Skin of body (tissue), 2 donors: ENCODE results near the gene SLC51B. TPM values are rescaled to one million over a fixed set of nuclear protein-coding genes. Genes with fewer than 3 reads are reported as not detected.
"Not testable (repeated sequence)": the region's sequence is repeated elsewhere in the genome, so short reads cannot be mapped to it uniquely, and the experiment has no call there.

Source experiments
- DNase-seq: peaks from one replicate; lab custom pipeline; 2025; lab: John Stamatoyannopoulos, UW
- total RNA-seq: library from RNA; depleted of rRNA; stranded (reverse); fragments of >200 nt; gene quantifications from one replicate; pipeline ENCODE4 v1.2.3, GENCODE V29; 2014

The SLC51B gene
- total RNA-seq, 1 donor from 2014 or later = not detected

DNA sequence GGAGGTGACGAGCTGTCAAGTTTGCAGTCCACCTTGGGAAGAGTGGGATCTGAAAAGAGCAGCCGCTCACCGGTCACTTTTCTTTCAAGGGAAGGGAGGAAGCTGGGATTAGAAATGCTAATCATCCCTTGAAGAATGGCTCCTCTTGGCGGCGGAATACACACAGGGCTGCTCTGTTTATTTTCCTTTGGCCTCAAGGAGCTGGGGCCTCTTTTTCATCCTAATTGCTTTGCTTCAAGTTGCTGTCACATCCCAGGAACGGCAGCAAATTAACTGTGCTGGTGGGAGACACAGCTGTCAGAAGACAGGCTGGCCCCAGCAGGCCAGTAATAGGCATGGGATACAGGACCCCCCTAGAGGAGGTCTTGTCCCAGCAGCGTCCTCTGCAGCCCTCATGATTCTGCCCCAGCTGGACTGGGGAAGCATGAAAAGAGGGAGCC is 38.1 kb downstream of the SLC51B start:
- DNase-seq = no peak

DNA sequence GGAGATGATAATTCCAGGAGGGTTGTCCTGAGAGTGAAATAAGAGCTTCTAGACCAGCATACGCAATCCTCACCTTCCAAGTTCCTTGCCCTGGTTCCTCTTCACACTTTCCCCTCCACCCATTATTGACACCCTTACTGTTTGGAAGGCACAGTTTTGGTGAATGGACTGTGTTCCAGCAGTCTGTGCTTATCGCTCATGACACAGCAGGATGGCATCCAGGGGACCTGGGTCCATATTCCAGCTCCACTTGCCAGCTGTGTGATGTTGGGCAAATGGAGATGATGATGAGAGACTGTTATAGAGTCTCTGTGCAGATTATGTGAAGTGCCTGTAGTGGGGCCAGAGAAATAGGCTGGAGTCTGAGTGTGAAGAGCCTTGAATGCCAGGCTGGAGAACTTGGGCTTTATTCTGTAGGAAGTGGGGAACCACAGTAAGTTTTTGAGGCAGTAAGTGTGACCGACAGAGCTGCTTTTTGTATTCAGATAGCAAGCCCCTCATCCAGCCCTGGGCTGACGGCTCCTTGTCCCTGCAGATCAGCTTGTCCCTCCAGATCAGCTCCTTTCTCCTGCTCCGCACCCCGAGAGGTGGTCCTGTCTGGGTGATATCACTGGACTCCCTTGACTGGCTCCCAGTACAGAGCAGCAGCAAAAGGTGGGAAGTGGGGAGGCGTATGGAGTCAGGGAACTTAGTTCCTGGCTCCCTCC is 39.5 kb downstream of the SLC51B start:
- DNase-seq = no peak

DNA sequence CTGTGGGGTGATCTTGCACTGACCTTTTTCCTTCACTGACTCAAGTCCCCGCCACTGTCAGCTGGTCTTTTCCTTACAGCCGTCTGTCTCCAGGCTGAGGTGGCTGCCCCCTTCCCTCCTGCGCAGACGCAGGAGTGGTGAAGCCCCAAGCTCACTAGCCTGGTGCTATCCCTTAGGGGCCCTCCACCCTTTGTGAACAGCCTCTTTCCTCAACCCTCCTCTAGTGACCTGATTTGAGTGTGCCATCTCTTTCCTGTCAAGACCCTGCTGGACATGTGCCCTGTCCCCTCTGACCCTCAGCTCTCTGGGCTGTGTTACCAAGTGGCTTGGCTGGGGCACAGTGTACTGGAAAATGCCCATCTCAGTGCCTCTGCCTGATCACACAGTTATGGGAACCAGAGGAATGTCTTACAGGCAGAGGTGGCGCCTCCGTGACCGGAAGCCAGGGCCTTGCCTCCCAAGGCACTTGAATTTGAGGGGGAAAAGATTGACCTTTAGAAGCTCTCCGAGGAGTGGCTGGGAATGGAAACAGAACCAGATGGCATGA is 40.1 kb downstream of the SLC51B start:
- no peak for DNase-seq

DNA sequence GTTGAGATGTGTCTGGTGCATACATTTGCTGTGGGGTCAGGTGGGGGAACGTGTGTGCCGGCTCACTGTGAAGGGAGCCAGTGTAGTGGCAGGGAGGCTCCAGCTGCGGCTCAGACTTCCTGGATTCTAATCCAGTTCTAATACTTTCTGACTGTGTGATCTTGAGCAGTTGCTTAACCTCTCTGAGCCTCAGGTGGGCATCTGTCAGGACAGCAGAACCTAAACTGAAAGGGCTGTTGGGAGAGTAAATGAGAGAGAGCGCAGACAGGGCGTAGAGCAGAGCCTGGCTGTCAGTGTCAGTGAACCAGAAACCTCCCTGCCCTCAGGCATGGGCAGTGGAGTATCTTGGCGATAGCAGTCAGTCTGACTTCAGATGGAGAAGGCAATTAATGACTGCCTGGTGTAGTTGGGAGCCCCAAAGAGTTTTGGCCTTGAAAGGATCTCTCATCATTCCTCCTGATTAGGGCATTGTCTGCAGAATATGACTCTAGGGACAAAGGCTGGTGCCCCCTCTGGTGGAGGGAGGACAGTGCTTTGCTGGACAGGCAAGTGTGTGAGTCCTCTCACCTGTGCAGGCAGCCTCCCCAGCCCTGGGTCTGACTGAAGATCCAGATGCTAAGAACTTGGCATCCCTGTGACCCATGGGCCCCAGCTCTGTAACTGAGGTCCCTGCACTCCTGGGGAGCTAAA is 40.9 kb downstream of the SLC51B start:
- DNase-seq = no peak

DNA sequence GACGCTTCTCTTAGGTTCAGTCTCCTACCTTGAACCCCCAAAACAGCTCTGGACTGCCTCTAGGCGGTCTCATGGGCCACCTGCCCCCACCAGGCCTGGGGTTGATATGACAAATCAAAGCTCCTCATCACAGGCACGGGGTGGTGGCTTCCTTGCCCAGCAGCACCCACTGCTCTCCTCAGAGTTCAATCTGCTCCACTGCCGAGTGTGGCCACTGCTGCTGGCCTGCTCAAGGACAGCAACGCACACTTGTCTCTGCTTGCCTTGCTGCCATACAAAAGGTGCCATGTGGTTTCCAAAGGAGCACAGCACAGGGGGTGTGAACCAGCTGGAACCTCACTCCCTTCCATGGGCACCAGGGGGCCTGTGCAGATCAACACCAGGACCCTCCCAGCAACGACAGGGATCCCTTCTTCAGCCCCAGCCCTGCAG is 41.5 kb downstream of the SLC51B start:
- DNase-seq = no peak

DNA sequence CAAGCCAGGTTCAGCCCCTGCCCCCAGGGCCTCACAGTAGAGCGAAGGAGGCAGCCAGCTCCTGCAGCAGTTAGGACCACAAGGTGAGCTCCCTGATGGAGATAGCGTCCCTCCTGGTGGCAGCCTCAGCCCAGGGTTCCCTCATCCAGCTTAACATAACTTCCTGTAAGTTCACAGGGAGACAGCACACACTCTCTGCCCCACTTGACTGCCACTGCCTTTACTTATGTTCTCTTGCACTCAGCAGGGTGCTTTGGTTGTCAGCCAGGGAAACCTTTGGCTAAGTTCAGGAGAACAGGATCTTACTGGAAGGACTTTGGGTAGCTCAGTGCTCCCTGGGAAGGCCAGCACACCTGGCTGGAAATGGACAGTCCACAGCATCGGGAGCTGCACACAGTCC is 42.2 kb downstream of the SLC51B start:
- DNase-seq = no peak

DNA sequence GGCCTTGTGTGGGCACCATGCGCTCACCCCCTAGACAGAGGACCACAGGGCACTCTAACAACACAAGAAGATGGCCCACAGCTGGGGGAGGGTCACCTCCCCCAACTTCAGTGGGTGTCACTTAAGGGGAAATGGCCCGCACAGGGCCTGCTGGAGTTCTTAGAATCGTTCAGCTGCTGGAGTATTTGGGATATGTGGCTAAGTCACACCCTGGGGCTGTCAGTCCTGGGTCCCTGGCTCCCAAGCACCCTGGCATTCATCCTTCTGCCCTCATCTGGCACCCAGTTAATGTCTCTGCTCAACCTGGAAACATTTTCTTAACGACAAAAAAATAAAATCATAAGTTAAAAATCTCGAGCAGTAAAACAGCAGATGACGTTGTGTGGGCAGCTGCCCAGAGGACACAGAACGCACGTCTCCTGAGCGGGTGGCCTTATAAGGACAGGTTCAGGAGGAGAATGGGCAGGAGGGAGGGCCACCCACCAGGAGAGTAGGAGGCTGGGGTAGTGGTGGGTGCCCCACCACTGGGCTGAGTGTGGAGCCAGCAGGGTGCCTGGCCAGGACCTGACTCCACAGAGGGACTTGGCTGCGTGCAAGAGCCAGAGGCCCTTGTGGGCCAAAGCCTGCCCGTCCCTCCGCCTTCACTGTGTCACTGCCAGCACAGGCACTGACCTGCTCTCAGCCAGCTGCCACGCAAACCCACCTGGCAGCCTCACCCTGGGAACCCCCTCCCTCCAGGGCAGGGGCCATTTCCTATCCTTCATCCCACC is 42.9 kb downstream of the SLC51B start:
- DNase-seq = no peak

DNA sequence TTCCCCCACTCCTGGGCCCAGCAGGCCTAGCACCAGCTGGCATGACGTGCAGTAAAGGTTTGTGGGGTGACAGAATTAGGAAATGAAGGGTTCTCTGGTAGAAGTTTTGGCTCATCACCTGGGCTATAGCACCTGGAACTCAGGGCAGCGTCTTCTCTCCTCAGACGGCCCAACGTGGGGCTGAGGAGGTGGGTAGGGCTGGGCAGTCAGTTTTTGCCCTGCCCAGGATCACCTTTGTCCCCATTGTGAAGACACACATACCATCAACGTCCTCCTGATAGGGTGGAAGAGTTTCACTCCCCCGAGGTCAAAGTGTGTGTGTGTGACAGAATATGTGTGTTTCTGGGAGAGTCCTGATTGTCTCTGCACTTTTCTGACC is 43.4 kb downstream of the SLC51B start:
- DNase-seq = no peak

DNA sequence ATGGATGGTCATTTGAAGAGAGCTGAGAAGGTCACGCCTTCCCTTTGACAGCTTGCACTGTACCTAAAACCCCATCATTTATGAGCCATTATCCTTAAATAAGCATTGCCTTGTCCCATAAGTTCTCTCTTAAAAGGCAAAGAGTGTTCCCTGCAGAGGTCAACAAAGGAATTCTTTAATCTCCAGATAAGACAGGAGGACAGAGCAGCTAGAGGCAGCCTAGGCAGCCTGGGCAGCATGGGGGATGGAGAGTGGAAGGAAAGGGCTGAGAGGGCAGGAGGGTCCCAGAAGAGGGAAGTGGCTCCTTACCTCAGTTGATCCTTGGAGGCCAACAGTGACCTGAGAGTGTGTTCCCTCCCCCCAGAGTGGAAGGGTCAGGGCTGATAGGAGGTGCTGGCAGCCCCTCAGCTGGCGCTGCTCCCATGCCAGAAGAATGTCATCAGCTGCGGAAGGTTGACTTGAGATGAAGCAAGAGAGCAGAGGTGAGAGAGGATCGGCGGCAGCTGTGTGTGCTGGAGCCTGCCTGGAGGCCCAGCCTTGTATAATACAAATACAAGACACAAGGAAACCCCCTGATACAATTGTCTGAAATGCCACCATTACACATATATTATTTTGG is 44.1 kb downstream of the SLC51B start:
- no peak for DNase-seq

DNA sequence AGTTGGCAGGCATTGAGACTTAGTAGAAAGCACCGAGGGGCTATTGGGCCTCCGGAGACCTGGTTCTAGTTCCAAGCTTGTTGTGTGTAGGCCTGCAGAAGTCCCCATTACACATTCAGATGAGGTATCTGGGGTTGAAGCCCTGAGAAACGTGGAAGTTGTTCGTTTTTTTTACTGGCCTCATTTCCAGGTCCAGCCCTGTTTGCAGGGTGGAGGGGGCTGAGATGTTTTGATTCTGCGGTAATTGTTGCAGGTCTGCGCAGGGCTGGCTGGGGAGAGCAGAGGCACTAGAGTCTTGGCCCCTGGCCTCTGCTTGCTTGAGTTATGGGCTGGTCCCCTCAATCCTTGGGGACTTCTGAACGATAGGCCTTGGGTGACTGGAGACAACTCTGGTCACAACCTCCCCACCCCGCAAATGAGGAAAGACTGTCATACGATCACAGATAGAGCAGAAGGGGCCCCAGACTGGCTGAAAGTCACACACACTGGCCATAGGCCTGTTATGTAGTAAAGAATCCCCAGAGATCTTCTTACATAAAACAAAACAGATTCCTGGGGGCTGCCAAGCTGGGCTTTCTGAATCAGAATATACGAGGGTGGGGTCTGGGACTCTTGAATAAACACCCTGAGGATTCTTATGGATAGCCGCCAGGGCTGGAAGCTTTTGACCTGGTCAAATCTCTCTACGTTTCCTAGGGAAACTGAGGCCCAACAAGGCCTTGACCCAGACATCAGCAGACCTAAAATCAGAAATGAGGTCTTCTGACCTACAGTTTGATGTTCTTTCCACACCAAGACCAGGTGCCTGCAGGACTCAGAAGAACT is 47.0 kb downstream of the SLC51B start:
- peak; percentile 9 for DNase-seq

DNA sequence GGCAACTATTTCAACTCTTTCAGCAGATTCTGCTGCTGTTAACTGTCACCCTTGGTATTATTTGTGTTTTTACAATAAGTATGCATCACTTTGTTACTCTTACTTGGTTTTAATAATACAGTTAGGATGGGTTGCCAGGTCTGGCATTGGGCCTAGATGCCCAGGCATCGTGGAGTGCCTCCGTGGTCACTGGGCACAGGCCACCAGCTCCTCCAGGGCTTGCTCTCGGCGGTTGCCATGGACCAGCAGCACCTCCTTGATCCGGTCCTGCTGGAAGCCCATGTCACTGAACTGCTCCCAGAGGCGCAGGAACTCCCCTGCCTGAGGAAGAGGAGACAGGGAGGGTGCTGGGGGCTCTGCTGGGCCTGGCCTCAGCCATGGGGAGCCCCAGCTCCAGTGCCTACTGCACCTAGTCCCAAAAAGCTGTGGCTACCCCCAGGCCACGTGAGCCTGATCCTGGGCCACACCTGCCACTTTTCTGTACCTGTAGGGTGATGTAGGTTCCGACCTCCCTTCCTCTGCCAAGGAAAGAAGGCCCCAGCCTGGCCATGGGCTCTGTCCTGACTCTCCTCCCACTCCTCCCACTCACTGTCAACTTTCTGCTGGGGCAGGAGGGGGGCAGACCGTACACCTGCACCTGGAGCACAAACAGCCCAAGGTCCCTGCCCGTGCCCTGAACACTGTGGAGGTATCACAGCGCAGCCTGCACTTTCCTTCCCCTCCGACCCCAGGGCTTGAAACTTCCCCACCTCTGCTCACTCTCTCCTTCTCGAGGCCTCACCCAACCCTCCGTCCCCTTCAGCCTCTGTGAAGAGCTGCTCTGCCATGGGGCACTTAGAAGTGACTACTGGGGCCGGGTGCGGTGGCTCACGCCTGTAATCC is 48.0 kb downstream of the SLC51B start:
- DNase-seq = no peak

DNA sequence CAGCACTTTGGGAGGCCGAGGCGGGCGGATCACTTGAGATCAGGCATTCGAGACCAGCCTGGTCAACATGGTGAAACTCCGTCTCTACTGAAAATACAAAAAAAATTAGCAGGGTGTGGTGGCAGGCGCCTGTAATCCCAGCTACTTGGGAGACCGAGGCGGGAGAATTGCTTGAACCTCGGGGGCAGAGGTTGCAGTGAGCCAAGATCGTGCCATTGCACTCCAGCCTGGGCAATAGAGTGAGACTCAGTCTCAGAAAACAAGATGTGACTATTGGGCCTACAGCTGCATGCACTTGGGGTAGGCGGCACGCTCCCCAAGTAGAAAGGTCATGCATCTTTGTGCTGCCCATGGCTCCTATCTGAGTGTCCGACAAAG is 48.6 kb downstream of the SLC51B start:
- DNase-seq = not testable (repeated sequence)

DNA sequence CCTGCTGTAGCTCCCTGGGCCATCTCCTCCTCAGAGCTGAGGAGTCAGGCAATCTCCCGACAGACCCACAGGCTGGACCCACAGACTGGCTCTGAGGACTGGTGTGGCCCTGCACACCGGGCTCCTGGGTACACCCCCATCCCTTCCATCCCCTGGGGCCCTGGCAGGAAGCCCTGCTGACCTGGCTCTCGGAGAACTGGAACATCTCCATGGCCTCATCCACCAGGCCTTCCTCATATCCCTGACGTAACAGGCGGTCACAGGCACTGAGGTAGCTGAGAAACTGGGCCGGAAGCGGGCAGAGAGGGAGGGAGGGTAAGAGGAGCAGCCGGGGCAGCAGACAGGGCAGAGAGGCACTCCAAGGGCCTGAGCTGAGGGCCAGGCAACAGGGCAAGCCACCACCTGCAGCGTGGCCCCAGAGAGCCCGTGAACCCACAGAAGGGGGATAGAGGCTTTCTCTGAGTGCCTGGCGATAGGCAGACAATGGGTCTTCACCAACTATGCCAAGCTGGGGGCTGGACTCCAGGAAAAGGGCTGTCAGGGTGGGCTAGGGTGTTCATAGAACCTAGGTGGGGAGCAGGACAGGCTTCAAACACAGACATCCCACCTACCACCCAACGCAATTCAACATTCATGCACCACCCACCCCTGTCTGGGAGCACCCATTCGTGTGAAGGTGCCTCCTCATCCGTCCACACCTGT is 49.3 kb downstream of the SLC51B start:
- no peak for DNase-seq

DNA sequence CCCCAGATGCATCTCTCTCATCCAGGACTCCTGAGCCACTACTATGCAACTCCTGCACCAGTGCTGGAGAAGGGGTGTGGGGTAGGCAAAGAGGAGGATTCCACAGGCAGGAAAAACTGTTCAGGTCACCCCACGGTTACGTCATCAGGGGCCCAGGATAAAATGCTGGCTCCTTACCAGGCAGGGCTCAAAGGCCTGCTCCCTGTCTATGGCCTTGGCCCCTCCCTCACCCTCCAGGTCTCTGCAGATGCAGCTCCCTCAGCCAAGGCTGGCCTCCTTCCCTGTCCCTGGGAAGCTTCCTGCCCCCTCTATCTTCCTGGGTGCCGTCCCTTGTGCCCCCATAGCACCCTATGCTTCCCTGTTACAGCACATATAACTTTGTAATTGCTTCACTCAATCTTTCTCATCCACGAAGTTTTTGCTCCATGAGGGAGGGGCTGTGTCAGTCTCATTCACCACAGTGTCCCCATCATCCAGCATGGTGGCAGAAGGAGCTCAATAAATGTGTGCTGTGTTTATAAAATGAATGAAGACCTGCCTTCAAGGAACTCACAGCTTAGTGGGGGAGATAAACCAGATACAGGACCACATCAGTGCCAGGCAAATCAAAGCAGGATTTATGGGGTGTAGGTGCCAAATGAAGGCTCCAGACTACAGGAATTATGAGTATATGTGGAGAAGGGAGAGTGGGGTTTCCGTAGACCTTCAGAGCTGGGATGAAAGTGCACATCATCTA is 50.0 kb downstream of the SLC51B start:
- no peak for DNase-seq

DNA sequence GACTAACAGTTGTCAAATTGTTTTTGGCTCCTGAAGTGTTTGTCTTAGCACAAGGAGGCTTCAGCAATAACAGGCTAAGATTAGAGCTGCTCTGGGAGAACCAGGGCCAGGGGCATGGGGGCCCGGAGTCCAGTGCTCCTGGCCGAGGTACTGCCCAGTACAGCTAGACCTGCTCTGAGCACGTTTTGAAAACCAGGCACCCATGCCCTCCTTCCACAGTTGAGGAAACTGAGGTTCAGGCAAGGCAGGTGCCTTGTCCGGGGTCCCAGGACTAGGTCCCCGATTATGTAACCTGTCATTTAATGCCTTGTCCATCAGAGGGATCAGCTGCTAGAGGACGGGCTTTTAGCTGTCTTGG is 50.5 kb downstream of the SLC51B start:
- DNase-seq = no peak

DNA sequence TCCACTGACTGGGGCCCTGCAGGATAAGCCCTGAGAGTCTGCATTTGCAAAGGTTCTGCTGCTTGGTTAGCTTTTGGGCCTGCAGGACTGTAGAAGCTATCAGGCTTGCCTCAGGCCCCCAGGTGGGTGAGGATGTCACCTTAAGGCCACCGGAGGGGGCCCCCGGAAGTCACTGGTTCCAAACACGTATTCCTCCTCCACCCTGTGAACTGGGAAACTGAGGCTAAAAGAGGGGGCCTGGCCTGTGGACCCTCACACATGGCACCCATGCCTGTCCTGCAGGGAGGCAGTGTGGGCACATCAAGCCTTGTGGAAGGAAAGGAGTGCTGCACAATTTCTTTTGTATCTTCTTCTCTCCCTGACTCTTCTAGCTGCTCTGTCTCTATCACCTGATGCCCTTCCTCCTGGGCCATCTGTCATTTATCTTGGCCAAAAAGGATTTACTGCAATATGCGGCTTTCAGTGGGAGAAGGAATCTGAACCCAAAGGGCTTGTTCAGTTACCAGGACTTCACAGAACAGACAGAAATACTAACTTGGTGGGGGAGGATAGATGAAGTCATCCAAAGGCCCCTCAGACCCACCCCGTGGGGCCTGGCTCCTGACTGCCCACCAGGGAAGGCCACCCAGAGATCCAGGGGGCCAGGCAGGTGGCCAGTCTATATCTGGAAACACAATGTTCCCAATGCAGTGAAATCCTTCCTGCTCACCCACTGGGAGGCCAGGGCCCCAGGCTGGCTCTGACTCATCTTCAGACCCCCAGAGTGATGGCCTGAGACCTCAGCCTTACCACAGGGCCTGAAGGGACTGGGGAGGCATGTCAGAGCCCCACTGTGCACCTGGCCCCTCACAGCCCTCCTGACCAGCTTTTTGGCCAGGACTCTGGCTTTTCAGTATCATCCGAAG is 51.5 kb downstream of the SLC51B start:
- DNase-seq = no peak

DNA sequence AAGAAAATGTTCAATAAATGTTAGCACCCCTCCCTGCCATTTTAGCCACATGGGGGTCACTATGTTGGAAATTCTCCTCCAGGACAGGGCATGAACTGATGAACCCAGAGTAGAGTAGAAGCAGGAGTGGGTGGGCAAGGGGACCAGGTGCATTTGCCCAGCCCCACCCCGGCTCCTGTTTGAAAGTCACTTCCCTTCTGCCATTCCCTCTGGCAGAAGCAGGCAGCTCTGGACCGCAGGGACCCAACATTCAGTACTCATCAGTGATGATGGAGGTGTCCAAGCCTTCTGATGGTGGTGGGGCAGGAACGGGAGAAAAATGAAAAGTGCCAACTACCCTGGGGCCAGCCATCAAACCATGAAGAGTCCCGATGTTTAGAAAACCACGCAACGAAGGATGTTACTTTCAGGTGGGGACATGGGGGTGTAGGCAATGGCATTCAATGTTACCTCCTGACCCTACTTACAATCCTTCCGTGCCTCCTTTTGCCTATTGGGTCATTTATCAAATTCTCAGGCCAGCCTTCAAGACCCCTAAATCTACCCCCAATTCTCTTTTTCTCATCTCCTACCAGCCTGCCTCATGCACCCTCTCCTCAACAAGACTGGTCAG is 52.6 kb downstream of the SLC51B start:
- no peak for DNase-seq
